Measurements from ENCODE around the gene NME5.
A peak's percentile ranks its signal among the peaks of the same experiment; 100 is the strongest.
"Not testable (repeated sequence)": the region's sequence is repeated elsewhere in the genome, so short reads cannot be mapped to it uniquely, and the experiment has no call there.

NME5 gene

GRCh38 chr5:138070026-138070425 lies 69.2 kb downstream of the NME5 start:
- not testable (repeated sequence) for DNase-seq

GRCh38 chr5:138068742-138069600 lies 70.3 kb downstream of the NME5 start:
- peak; percentile 14 for DNase-seq

- DNase-seq: no peak
Observed at GRCh38 chr5:138067945-138068344, 71.3 kb downstream of the NME5 start.
